ENCODE results near the gene KLF13. TPM values are rescaled to one million over a fixed set of nuclear protein-coding genes. Genes with fewer than 3 reads are reported as not detected.
A peak's percentile ranks its signal among the peaks of the same experiment; 100 is the strongest.

KLF13 gene
- total RNA-seq, 2 donors from 2014 or later, result 34.5 to 69.9 TPM

DNA sequence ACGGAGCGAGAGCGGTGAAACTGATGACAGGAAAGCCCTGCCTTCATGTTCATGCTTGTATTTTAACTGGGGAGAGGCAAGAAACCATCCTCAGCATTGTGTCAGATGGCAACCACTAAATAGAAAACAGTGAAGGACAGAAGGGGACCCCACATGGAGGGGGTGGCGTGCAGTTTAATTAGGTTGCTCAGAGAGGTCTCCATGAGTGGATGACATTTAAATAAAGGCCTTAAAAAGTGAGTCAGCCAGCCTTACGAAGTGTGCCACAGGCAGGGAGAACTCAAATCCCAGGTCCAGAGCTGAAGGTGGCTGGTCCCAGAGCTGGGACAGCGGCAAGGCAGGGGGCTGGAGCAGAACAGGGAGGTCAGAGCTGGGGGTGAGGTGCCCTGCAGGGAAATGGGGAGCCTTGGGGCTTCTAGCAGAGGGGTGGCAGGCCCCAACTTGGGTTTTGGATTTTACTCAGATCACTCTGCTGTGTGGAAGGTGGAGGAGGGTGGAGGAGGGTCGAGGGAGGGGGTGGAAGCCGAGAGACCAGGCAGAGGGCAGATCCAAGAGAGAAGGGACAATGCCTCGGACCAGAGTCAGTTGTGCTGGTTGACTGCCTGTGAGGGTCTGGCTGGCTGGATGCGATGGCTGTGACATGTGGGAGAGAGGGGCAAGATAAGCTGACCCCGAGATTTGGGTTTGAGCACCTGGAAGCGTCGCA, 73.7 kb downstream of the KLF13 start:
- ATAC-seq (no peak), DNase-seq (no peak)
- intact Hi-C loops (cut with DNase I), result loop anchor here in 1 of 2 donors (10.0 kb wide), 1 partner anchor 84 kb away; no protein-coding TSS in a partner anchor

- ATAC-seq, result no peak
- intact Hi-C loops (cut with DNase I), result loop anchor here in 1 of 2 donors (10.0 kb wide), 1 partner anchor 84 kb away; no protein-coding TSS in a partner anchor
- DNase-seq, result no peak
These were observed 74.6 kb downstream of the KLF13 start for GRCh38 chr15:31401282-31401681.

DNA sequence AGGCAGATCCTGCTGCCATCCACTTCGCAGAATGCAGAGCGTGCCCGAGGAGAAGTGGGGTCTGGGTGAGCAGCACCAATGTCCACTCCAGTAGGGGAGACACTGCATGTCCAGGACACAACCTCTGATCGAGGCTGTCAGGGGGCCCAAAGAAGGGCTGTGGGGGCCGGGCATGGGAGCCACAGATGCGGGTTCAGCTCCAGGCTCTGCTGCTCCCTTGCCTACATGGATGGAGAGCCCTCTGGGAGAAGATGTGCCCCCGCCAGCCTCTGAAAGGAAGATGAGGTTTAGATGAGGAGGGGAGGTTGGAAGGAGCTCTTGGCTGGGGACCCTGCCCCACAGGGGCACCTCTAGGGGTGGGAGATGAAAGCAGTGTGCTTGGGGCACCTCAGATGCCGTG, 75.4 kb downstream of the KLF13 start:
- DNase-seq (no peak), ATAC-seq (no peak)
- intact Hi-C loops (cut with DNase I), result loop anchor here in 1 of 2 donors (10.0 kb wide), 1 partner anchor 83 kb away; no protein-coding TSS in a partner anchor

GRCh38 chr15:31402511-31403056, 75.9 kb downstream of the KLF13 start:
- intact Hi-C loops (cut with DNase I), result loop anchor here in 1 of 2 donors (10.0 kb wide), 1 partner anchor 82 kb away; no protein-coding TSS in a partner anchor
- peak; percentile 69 for DNase-seq
- peak; percentile 80 to 82 for ATAC-seq

DNA sequence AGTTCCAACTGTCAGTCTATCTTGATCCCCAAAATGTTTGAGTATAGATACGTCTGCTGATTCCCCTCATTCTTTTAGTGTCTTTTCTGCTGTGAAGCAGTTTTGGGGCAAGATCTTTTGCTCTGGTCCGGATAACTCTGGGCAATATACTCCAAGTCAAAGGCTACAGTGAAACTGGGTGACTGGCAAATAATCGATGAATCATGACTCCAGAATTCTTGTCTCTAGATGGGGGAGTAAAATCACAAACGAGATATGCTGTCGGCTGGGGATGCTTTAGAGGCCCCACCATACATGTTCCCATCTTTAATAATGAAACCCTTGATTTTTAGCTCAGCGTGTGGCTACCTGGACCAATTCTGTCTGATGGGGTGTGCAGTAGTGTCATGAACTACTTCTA, 76.5 kb downstream of the KLF13 start:
- intact Hi-C loops (cut with DNase I), result loop anchor here in 1 of 2 donors (10.0 kb wide), 1 partner anchor 82 kb away; no protein-coding TSS in a partner anchor
- no peak for DNase-seq
- peak in 1 of 2 donors; percentile 2 for ATAC-seq

DNA sequence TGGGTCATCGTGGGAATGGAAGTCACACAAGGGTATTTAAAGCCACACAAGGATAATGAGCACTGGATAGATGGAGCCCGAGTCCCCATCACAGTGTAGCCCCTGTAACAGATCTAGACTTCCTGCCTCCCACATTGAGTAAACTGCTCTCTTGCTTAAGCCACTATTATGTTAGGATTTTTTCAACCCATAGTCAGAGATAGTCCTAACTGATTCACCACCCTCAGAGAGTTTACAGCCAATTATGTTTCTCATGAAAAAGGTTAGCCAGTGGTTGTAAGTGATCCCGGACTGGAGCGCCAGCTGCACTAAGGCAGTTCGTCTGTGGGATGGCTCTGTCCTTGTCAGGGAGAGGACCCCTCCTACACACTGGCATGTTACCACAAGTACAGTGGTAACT, 77.0 kb downstream of the KLF13 start:
- no peak for DNase-seq
- intact Hi-C loops (cut with DNase I), result loop anchor here in 1 of 2 donors (10.0 kb wide), 1 partner anchor 81 kb away; no protein-coding TSS in a partner anchor
- no peak for ATAC-seq

- intact Hi-C loops (cut with DNase I), result loop anchor here in 1 of 2 donors (10.0 kb wide), 1 partner anchor 80 kb away; no protein-coding TSS in a partner anchor
- ATAC-seq, result no peak
- DNase-seq, result no peak
These were observed 77.7 kb downstream of the KLF13 start for GRCh38 chr15:31404345-31404744.

GRCh38 chr15:31405200-31405920, 78.7 kb downstream of the KLF13 start:
- intact Hi-C loops (cut with DNase I), result loop anchor here in 1 of 2 donors (10.0 kb wide), 1 partner anchor 79 kb away; no protein-coding TSS in a partner anchor
- ATAC-seq, result no peak
- DNase-seq, result no peak

- DNase-seq (no peak), ATAC-seq (no peak)
- intact Hi-C loops (cut with DNase I), result loop anchor here in 1 of 2 donors (10.0 kb wide), 1 partner anchor 77 kb away; no protein-coding TSS in a partner anchor
These were observed 80.7 kb downstream of the KLF13 start for GRCh38 chr15:31407376-31407775.

GRCh38 chr15:31407851-31408250, 81.2 kb downstream of the KLF13 start:
- intact Hi-C loops (cut with DNase I), result loop anchor here in 1 of 2 donors (10.0 kb wide), 1 partner anchor 77 kb away; no protein-coding TSS in a partner anchor
- DNase-seq (no peak), ATAC-seq (no peak)

DNA sequence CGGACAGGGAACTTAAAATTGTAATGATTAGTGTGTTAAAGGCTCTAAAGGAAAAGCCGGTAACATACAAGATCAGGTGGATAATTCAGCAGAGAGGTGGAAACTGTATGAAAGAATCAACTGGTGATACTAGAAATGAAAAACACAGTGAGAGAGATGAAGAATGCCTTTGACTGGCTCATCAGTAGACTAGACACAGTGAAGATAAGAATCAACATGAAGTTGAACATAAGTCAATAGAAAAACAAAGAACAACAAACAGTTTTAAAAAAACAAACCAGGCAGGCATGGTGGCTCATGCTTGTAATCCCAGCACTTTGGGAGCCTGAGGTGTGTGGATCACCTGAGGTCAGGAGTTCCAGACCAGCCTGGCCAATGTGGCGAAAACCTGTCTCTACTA, 82.1 kb downstream of the KLF13 start:
- intact Hi-C loops (cut with DNase I), result loop anchor here in 1 of 2 donors (10.0 kb wide), 1 partner anchor 76 kb away; no protein-coding TSS in a partner anchor
- DNase-seq (no peak), ATAC-seq (no peak)

GRCh38 chr15:31409171-31409570, 82.5 kb downstream of the KLF13 start:
- intact Hi-C loops (cut with DNase I), result loop anchor here in 1 of 2 donors (10.0 kb wide), 1 partner anchor 76 kb away; no protein-coding TSS in a partner anchor
- DNase-seq (no peak), ATAC-seq (no peak)

GRCh38 chr15:31412824-31413223, 86.2 kb downstream of the KLF13 start:
- intact Hi-C loops (cut with DNase I), result no loop called here
- ATAC-seq, result no peak
- DNase-seq, result no peak

DNA sequence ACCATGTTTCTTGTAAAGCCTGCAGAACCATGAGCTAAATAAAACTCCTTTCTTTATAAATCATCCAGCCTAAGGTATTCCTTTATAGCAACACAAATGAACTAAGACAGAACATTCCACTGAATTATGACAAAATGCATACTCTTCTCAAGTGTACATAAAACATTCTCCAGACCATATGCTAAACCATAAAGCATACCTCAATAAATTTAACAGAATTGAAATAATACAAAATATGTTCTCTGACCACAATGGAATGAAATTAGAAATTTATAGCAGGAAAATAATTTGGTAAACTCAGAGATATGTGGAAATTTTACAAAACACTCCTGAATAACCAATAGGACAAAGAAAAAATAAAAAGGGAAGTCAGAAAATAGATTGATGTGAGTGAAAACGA, 88.6 kb downstream of the KLF13 start:
- ATAC-seq, result no peak
- intact Hi-C loops (cut with DNase I), result no loop called here
- DNase-seq, result no peak

DNA sequence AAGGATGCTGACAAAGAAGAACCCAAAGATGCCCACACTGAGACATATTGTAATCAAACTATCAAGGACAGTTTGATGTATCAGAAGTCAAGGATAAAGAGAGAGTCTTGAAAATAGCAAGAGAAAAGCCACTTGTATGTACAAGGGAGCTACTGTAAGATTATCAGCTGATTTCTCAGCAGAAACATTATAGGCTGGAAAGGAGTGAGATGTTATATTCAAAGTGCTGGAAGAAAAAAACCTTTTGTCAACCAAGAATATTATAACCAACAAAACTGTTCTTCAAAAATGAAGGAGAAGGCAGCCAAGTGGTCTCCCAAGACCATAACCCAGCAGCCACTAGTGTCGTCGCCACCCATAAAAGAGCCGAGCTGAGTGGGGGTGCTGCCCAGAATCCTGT, 93.2 kb downstream of the KLF13 start:
- no peak for ATAC-seq

DNA sequence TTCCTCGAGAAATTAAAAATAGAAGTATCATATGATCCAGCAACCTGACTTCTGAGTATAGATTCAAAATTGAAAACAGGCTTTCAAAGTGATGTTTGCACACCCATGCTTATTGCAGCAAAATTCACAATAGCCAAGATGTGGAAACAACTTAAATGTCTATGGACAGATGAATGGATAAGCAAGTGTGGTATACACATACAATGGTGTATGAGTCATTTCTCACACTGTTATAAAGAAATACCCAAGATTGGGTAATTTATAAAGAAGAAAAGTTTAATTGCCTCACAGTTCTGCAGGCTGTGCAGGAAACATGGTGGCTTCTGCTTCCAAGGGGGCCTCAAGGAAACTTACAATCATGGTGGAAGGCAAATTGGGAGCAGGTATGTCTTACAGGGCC, 100.8 kb downstream of the KLF13 start:
- intact Hi-C loops (cut with DNase I), result no loop called here
- DNase-seq (no peak), ATAC-seq (no peak)

More for the DNA sequence above, 93.2 kb downstream of the KLF13 start:
- DNase-seq, result no peak
- intact Hi-C loops (cut with DNase I), result no loop called here

Data from left cardiac atrium (tissue), 4 donors.